ENCODE results near the gene SHROOM3. TPM values are rescaled to one million over a fixed set of nuclear protein-coding genes. Genes with fewer than 3 reads are reported as not detected.

SHROOM3 gene
- total and polyA plus RNA-seq, 8 donors = 6.1 to 212 (median 77.6) TPM

- peaks cover 0 to 7% (median 1%) of the 10 kb centered on the region in 4 donors for H3K36me3 ChIP-seq
- no peak overlapping the region for H3K27ac ChIP-seq
- no peak for TF ChIP-seq POLR2AphosphoS5 (IDR thresholded peaks at IDR 0.05)
- no peak for TF ChIP-seq EP300 (IDR thresholded peaks at IDR 0.05)
- no peak for TF ChIP-seq CTCF (IDR thresholded peaks at IDR 0.05)
- TF ChIP-seq POLR2A (IDR thresholded peaks at IDR 0.05) = no peak
- H3K4me3 ChIP-seq = no peak overlapping the region
- intact Hi-C loops (cut with DNase I; ENCODE audit: low total_unique reads) = no loop called here
- H3K9me3 ChIP-seq = no peaks in the 10 kb centered on the region
- H3K27me3 ChIP-seq = no peaks in the 10 kb centered on the region
- H3K4me1 ChIP-seq = no peaks in the 10 kb centered on the region
- DNase-seq = no peak
Measured at GRCh38 chr4:76791479-76791878, 356.4 kb downstream of the SHROOM3 start.

GRCh38 chr4:76792418-76792817, 357.4 kb downstream of the SHROOM3 start:
- Histone ChIP-seq H3K9me3 (no peaks in the 10 kb centered on the region), H3K27me3 (no peaks in the 10 kb centered on the region), H3K36me3 (no peaks in the 10 kb centered on the region), H3K4me3 (no peak overlapping the region), H3K4me1 (no peaks in the 10 kb centered on the region), H3K27ac (no peak overlapping the region)
- TF ChIP-seq POLR2A (IDR thresholded peaks at IDR 0.05) (no peak), CTCF (IDR thresholded peaks at IDR 0.05) (no peak), EP300 (IDR thresholded peaks at IDR 0.05) (no peak), POLR2AphosphoS5 (IDR thresholded peaks at IDR 0.05) (no peak)
- DNase-seq = no peak
- intact Hi-C loops (cut with DNase I; ENCODE audit: low total_unique reads) = no loop called here

GRCh38 chr4:76795243-76795642, 360.2 kb downstream of the SHROOM3 start:
- no peaks in the 10 kb centered on the region for H3K9me3 ChIP-seq
- TF ChIP-seq EP300 (IDR thresholded peaks at IDR 0.05) = no peak
- TF ChIP-seq CTCF (IDR thresholded peaks at IDR 0.05) = no peak
- no peak for TF ChIP-seq POLR2A (IDR thresholded peaks at IDR 0.05)
- TF ChIP-seq POLR2AphosphoS5 (IDR thresholded peaks at IDR 0.05) = no peak
- no peaks in the 10 kb centered on the region for H3K36me3 ChIP-seq
- H3K4me1 ChIP-seq = no peaks in the 10 kb centered on the region
- H3K27me3 ChIP-seq = no peaks in the 10 kb centered on the region
- no peak overlapping the region for H3K27ac ChIP-seq
- no peak for DNase-seq
- intact Hi-C loops (cut with DNase I; ENCODE audit: low total_unique reads) = no loop called here
- no peak overlapping the region for H3K4me3 ChIP-seq

- Histone ChIP-seq H3K27me3 (peaks cover 0 to 8% (median 0%) of the 10 kb centered on the region in 3 donors), H3K4me3 (no peak overlapping the region), H3K4me1 (no peaks in the 10 kb centered on the region), H3K27ac (no peak overlapping the region), H3K9me3 (no peaks in the 10 kb centered on the region), H3K36me3 (no peaks in the 10 kb centered on the region)
- TF ChIP-seq POLR2AphosphoS5 (IDR thresholded peaks at IDR 0.05) = no peak
- TF ChIP-seq CTCF (IDR thresholded peaks at IDR 0.05) = no peak
- no peak for TF ChIP-seq EP300 (IDR thresholded peaks at IDR 0.05)
- no peak for TF ChIP-seq POLR2A (IDR thresholded peaks at IDR 0.05)
- intact Hi-C loops (cut with DNase I; ENCODE audit: low total_unique reads) = no loop called here
- DNase-seq = no peak
- 68 to 77% (median 71%) methylated on average over 7 of the region's 7 CpGs for WGBS, 5 donors
Measured at GRCh38 chr4:76799140-76799539, 364.1 kb downstream of the SHROOM3 start.

- Histone ChIP-seq H3K9me3 (no peaks in the 10 kb centered on the region), H3K27ac (no peak overlapping the region), H3K36me3 (no peaks in the 10 kb centered on the region), H3K27me3 (peaks cover 0 to 8% (median 0%) of the 10 kb centered on the region in 3 donors), H3K4me1 (no peaks in the 10 kb centered on the region), H3K4me3 (no peak overlapping the region)
- DNase-seq = no peak
- TF ChIP-seq EP300 (IDR thresholded peaks at IDR 0.05) (no peak), CTCF (IDR thresholded peaks at IDR 0.05) (no peak), POLR2A (IDR thresholded peaks at IDR 0.05) (no peak), POLR2AphosphoS5 (IDR thresholded peaks at IDR 0.05) (no peak)
- intact Hi-C loops (cut with DNase I; ENCODE audit: low total_unique reads) = no loop called here
Measured at GRCh38 chr4:76799718-76800117, 364.7 kb downstream of the SHROOM3 start.

Data from stomach (tissue), 9 donors.